GM19043 (cell line): ENCODE measurements around the gene UXT.
"Not testable (repeated sequence)": the region's sequence is repeated elsewhere in the genome, so short reads cannot be mapped to it uniquely, and the experiment has no call there.

Source experiments
- ATAC-seq: cut with Tn5 transposase; IDR thresholded peaks from one replicate; pipeline ENCODE4 v1.9.1; 2021; ENCODE audit warnings: low read depth; ENCODE audit not compliant: unreplicated experiment

UXT gene

GRCh38 chrX:47620303-47620685 is 38.7 kb downstream of the UXT start:
- no peak for ATAC-seq

- ATAC-seq = peak; percentile 61
Observed at GRCh38 chrX:47619486-47620302, 39.3 kb downstream of the UXT start, which contains the start of gene SYN1. SYN1 (minus strand) TSS chrX:47619857; CDS start chrX:47619728, 129 bp downstream.

- ATAC-seq = no peak
Observed at GRCh38 chrX:47618923-47619485, 40.0 kb downstream of the UXT start.

GRCh38 chrX:47614618-47615017 is 44.4 kb downstream of the UXT start:
- ATAC-seq = no peak

- no peak for ATAC-seq
Observed at GRCh38 chrX:47613082-47613481, 45.9 kb downstream of the UXT start.

- ATAC-seq = no peak
Observed at GRCh38 chrX:47612418-47612817, 46.6 kb downstream of the UXT start.

- no peak for ATAC-seq
Observed at GRCh38 chrX:47611926-47612325, 47.1 kb downstream of the UXT start.

- ATAC-seq = no peak
Observed at GRCh38 chrX:47611489-47611888, 47.5 kb downstream of the UXT start.

GRCh38 chrX:47610511-47610910 is 48.5 kb downstream of the UXT start:
- ATAC-seq = no peak

GRCh38 chrX:47608130-47608810 is 50.7 kb downstream of the UXT start:
- no peak for ATAC-seq

- no peak for ATAC-seq
Observed at GRCh38 chrX:47607091-47607490, 51.9 kb downstream of the UXT start.

GRCh38 chrX:47605024-47605423 is 54.0 kb downstream of the UXT start:
- ATAC-seq = no peak

- not testable (repeated sequence) for ATAC-seq
Observed at GRCh38 chrX:47603125-47603524, 55.9 kb downstream of the UXT start.
